T-helper 17 cell (primary cell): Measurements from ENCODE around the gene HSD17B4. TPM values are rescaled to one million over a fixed set of nuclear protein-coding genes. Genes with fewer than 3 reads are reported as not detected.
"Not testable (repeated sequence)": the region's sequence is repeated elsewhere in the genome, so short reads cannot be mapped to it uniquely, and the experiment has no call there.

ENCODE experiments used
- ATAC-seq: fragments of 150-1000 bp; cut with Tn5 transposase; 2 replicates; pipeline ENCODE4 v1.10.0; 2021; ENCODE audit warnings: mild to moderate bottlenecking, moderate library complexity
- DNase-seq, 3 donors: peaks; one replicate each; pipeline versions ENCODE4 v3.0.0 to v3.0.0-alpha.2; 2020 to 2021
- H3K9me3 ChIP-seq: one replicate; pipeline ENCODE4 v1.7.0; 2013; ENCODE audit warnings: low read length, mild to moderate bottlenecking; ENCODE audit not compliant: control insufficient read depth, poor library complexity, severe bottlenecking
- H3K27ac Mint-ChIP-seq: one replicate; pipeline ENCODE4 v1.8.0; 2022; ENCODE audit warnings: mild to moderate bottlenecking, moderate library complexity, mixed read lengths
- H3K27me3 Mint-ChIP-seq: one replicate; pipeline ENCODE4 v1.8.0; 2022; ENCODE audit warnings: mixed read lengths
- H3K36me3 Mint-ChIP-seq: one replicate; pipeline ENCODE4 v1.8.0; 2022; ENCODE audit warnings: low read depth, mixed read lengths
- H3K4me1 Mint-ChIP-seq: one replicate; pipeline ENCODE4 v1.8.0; 2022; ENCODE audit warnings: mild to moderate bottlenecking, mixed read lengths
- H3K4me3 Mint-ChIP-seq: one replicate; pipeline ENCODE4 v1.8.0; 2022; ENCODE audit warnings: mild to moderate bottlenecking, moderate library complexity, mixed read lengths
- total RNA-seq, 4 donors: library from RNA in 2 of 4; stranded (reverse) in 2 of 4; gene quantifications; one replicate each; pipeline ENCODE4 v1.2.3 and lab custom pipeline; 2022 to 2026

The HSD17B4 gene
- total RNA-seq, 2 donors from 2014 or later = 26.3 to 38.6 TPM

GRCh38 chr5:119476341-119476740 is 24.0 kb downstream of the HSD17B4 start:
- Mint-ChIP-seq H3K4me3 (peak overlapping the region; percentile 55), H3K27me3 (no peaks in the 10 kb centered on the region), H3K4me1 (peaks cover 2% of the 10 kb centered on the region), H3K36me3 (peaks cover 13% of the 10 kb centered on the region), H3K27ac (peak overlapping the region; percentile 11)
- no peaks in the 10 kb centered on the region for H3K9me3 ChIP-seq
- DNase-seq (no peak), ATAC-seq (no peak)

DNA sequence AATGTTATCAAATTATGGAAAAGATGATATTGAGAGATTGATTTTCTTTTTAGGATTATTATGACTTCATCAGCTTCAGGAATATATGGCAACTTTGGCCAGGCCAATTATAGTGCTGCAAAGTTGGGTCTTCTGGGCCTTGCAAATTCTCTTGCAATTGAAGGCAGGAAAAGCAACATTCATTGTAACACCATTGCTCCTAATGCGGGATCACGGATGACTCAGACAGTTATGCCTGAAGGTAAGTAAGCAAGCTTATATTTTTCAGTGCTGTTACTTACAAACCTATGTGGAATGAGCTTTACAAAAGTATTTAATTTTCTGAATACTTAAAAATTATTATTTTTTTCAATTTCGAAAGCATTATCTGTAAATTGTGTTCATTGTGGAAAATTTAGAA is 26.5 kb downstream of the HSD17B4 start:
- ATAC-seq (no peak), DNase-seq (no peak)
- peaks cover 16% of the 10 kb centered on the region for H3K36me3 Mint-ChIP-seq
- no peaks in the 10 kb centered on the region for H3K9me3 ChIP-seq
- H3K4me1 Mint-ChIP-seq = peaks cover 2% of the 10 kb centered on the region
- H3K4me3 Mint-ChIP-seq = no peak overlapping the region
- no peak overlapping the region for H3K27ac Mint-ChIP-seq
- H3K27me3 Mint-ChIP-seq = no peaks in the 10 kb centered on the region

DNA sequence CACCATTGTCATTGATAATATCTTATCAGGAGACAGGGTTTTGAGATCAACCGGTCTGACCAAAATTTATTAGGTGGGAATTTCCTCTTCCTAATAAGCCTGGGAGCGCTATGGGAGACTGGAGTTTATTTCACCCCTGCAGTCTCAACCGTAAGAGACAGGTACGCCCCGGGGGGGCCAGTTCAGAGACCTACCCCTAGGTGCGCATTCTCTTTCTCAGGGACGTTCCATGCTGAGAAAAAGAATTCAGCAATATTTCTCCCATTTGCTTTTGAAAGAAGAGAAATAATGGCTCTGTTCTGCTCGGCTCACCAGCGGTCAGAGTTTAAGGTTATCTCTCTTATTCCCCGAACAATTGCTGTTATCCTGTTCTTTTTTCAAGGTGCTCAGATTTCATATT is 28.3 kb downstream of the HSD17B4 start:
- not testable (repeated sequence) for H3K27ac Mint-ChIP-seq, DNase-seq, H3K27me3 Mint-ChIP-seq, H3K9me3 ChIP-seq, ATAC-seq, H3K4me3 Mint-ChIP-seq, H3K4me1 Mint-ChIP-seq
- H3K36me3 Mint-ChIP-seq = peaks cover 15% of the 10 kb centered on the region

GRCh38 chr5:119483155-119483554 is 30.9 kb downstream of the HSD17B4 start:
- no peaks in the 10 kb centered on the region for H3K9me3 ChIP-seq
- Mint-ChIP-seq H3K4me3 (no peak overlapping the region), H3K36me3 (peaks cover 15% of the 10 kb centered on the region), H3K27ac (no peak overlapping the region), H3K27me3 (no peaks in the 10 kb centered on the region), H3K4me1 (no peaks in the 10 kb centered on the region)
- no peak for DNase-seq
- ATAC-seq = no peak

DNA sequence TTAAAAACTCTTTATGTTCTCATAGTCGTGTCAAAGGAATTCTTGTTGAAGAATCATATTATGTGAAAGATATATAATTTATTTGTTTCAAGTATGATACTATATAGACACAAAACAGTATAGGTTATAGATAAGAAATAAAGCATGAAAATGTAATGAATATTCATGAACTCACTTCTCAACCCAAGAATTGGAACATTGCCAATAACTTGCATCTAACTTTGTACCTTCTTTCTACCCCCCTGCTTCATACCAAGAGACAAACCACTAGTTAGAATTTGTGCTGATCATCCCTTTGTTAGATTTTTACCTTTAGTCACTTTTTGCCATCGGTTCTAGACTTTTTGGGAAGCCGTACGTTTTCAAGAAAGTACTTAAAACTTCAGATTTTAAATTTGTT is 32.6 kb downstream of the HSD17B4 start:
- Mint-ChIP-seq H3K4me1 (no peaks in the 10 kb centered on the region), H3K27ac (no peak overlapping the region), H3K27me3 (no peaks in the 10 kb centered on the region), H3K36me3 (peaks cover 11% of the 10 kb centered on the region), H3K4me3 (no peak overlapping the region)
- no peaks in the 10 kb centered on the region for H3K9me3 ChIP-seq
- no peak for DNase-seq
- ATAC-seq = no peak

DNA sequence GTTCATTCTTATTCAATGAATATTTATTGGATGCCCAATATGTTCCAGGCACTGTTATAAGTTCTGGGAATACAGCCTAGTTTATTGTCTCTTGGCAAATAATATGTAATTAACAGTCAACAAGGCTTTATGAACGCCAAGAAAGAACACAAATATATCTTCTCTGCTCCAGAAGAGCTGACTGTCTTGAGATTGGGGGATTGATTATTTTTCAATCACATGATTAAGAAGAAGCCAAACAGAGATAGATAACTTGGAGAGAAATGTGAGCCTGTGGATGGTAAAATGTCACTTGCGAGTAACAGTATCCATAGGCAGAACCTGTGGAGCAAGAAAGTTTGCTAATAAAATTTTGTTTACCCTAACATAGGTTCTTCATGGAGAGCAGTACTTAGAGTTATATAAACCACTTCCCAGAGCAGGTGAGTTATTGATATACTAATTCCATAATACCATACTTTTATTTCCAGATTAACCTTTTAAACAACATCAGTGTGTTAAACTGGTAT is 49.4 kb downstream of the HSD17B4 start:
- ATAC-seq = no peak
- DNase-seq = no peak

GRCh38 chr5:119503939-119504338 is 51.6 kb downstream of the HSD17B4 start:
- not testable (repeated sequence) for H3K27ac Mint-ChIP-seq, H3K9me3 ChIP-seq, ATAC-seq, H3K27me3 Mint-ChIP-seq, H3K4me3 Mint-ChIP-seq, H3K4me1 Mint-ChIP-seq, DNase-seq
- peaks cover 14% of the 10 kb centered on the region for H3K36me3 Mint-ChIP-seq

More for the DNA sequence above, 49.4 kb downstream of the HSD17B4 start:
- H3K9me3 ChIP-seq = no peaks in the 10 kb centered on the region
- no peak overlapping the region for H3K27ac Mint-ChIP-seq
- H3K4me1 Mint-ChIP-seq = peaks cover 4% of the 10 kb centered on the region
- H3K4me3 Mint-ChIP-seq = no peak overlapping the region
- no peaks in the 10 kb centered on the region for H3K27me3 Mint-ChIP-seq
- H3K36me3 Mint-ChIP-seq = peaks cover 10% of the 10 kb centered on the region

- no peaks in the 10 kb centered on the region for H3K27me3 Mint-ChIP-seq
- no peaks in the 10 kb centered on the region for H3K4me1 Mint-ChIP-seq
- no peak overlapping the region for H3K27ac Mint-ChIP-seq
- H3K9me3 ChIP-seq = no peaks in the 10 kb centered on the region
- ATAC-seq (no peak), DNase-seq (no peak)
- peaks cover 20% of the 10 kb centered on the region for H3K36me3 Mint-ChIP-seq
- H3K4me3 Mint-ChIP-seq = no peak overlapping the region
Observed at GRCh38 chr5:119512277-119512676, 60.0 kb downstream of the HSD17B4 start.

DNA sequence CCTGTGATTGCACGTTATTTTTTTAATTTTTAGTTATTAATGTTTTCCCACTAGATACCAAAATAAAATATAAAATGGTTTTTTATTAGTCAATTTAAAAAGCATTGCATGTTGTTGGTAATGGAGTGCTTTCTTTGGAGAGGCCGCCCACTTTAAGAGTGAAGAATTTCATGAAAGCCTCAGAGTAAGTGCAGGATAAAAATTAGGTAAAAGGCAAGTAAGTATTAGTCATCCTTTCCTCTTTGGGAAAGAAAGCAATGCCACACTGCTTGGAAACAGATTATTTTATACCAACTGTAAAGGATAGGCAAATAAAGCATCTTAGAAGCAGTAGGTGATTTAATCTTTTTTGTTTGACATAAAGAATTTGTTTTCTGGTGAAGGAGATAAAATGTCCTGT is 62.9 kb downstream of the HSD17B4 start:
- H3K9me3 ChIP-seq = no peaks in the 10 kb centered on the region
- H3K36me3 Mint-ChIP-seq = peaks cover 13% of the 10 kb centered on the region
- no peak overlapping the region for H3K4me3 Mint-ChIP-seq
- ATAC-seq (no peak), DNase-seq (no peak)
- no peaks in the 10 kb centered on the region for H3K27me3 Mint-ChIP-seq
- no peak overlapping the region for H3K27ac Mint-ChIP-seq
- H3K4me1 Mint-ChIP-seq = no peaks in the 10 kb centered on the region

GRCh38 chr5:119517115-119517514 is 64.8 kb downstream of the HSD17B4 start:
- ATAC-seq, H3K9me3 ChIP-seq, H3K4me1 Mint-ChIP-seq, H3K27me3 Mint-ChIP-seq, H3K27ac Mint-ChIP-seq, DNase-seq, H3K4me3 Mint-ChIP-seq: not testable (repeated sequence)
- H3K36me3 Mint-ChIP-seq = peaks cover 12% of the 10 kb centered on the region

DNA sequence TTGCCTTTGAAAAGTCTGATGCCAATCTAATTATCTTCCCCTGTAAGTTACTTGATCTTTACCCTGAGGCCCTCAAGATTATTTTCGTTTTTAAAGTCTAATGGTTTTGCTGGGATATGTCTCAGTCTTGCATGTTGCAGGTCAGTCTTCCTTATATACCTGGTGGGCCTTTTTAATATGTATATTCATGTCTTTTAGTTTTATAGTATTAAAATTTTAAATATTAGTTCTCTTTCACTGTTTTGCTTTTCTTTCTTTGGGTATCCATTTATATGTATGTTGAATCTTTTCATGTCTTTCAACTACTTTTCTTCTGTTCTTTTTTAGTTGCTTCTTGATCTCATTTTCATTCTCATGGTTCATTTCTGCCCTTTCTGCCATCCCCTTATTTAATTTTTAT is 68.9 kb downstream of the HSD17B4 start:
- DNase-seq (no peak), ATAC-seq (no peak)
- Mint-ChIP-seq H3K36me3 (peaks cover 12% of the 10 kb centered on the region), H3K27ac (no peak overlapping the region), H3K27me3 (no peaks in the 10 kb centered on the region), H3K4me1 (no peaks in the 10 kb centered on the region), H3K4me3 (no peak overlapping the region)
- H3K9me3 ChIP-seq = no peaks in the 10 kb centered on the region

DNA sequence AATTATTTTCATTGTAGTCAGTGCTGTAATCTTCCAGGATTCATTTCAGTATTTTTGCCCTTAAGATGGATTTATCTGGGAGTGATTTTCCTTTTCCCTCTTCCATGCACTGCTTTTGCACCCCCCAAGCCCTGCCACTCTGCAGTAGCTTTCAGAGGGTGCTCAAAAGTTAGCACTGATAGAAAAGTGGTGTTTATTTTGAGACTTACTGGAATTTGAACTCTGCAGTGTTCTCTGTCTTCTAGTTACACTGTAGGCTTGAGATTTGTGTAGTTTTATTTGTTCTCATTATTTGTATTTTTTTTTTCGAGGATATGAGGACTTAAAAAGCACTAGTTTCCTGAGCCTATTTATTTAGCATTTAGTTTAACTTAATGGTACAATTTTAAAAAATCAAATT is 70.5 kb downstream of the HSD17B4 start:
- Mint-ChIP-seq H3K4me3 (no peak overlapping the region), H3K27me3 (no peaks in the 10 kb centered on the region), H3K36me3 (peaks cover 12% of the 10 kb centered on the region), H3K4me1 (no peaks in the 10 kb centered on the region), H3K27ac (no peak overlapping the region)
- no peak for DNase-seq
- no peaks in the 10 kb centered on the region for H3K9me3 ChIP-seq
- ATAC-seq = no peak

- H3K4me1 Mint-ChIP-seq = no peaks in the 10 kb centered on the region
- H3K4me3 Mint-ChIP-seq = no peak overlapping the region
- no peak overlapping the region for H3K27ac Mint-ChIP-seq
- DNase-seq = no peak
- H3K27me3 Mint-ChIP-seq = no peaks in the 10 kb centered on the region
- peaks cover 7% of the 10 kb centered on the region for H3K36me3 Mint-ChIP-seq
- ATAC-seq = no peak
- H3K9me3 ChIP-seq = no peaks in the 10 kb centered on the region
Observed at GRCh38 chr5:119524485-119524884, 72.2 kb downstream of the HSD17B4 start.

DNA sequence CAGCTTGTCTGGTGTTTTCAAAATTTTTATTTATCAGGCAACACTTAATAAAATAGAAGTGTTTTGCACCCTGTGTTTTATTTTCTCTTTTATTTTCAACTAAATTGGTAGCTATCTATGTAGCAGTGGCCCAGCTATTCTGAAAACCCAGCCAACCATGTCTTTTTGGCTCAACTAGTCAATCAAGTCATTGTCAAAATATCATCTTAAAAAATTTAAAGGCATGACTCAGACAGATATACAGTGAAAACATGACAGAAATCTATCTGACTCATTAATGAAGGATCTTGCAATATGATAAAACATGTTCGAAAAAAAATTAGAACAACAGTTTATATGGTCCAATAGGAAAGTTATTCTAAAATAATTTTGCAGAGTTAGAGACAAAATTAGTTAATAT is 75.1 kb downstream of the HSD17B4 start:
- Mint-ChIP-seq H3K4me1 (no peaks in the 10 kb centered on the region), H3K27me3 (no peaks in the 10 kb centered on the region), H3K36me3 (peaks cover 4% of the 10 kb centered on the region), H3K4me3 (no peak overlapping the region), H3K27ac (no peak overlapping the region)
- no peaks in the 10 kb centered on the region for H3K9me3 ChIP-seq
- no peak for ATAC-seq
- DNase-seq = no peak
